Mesenchymal stem cell (in vitro differentiated cells and primary cell): ENCODE data around the gene DDX60.
"Not testable (repeated sequence)": the region's sequence is repeated elsewhere in the genome, so short reads cannot be mapped to it uniquely, and the experiment has no call there.

ENCODE experiments used
- DNase-seq: peaks from one replicate; pipeline ENCODE4 v3.0.0-alpha.2; 2013
- H2AFZ ChIP-seq: one replicate; pipeline ENCODE4 v1.6.1; 2013; ENCODE audit warnings: low read depth, mild to moderate bottlenecking, control low read depth, inconsistent platforms, low read length, moderate library complexity
- H2AK5ac ChIP-seq: 2 replicates; pipeline ENCODE4 v1.6.1; 2013; ENCODE audit warnings: low read length, moderate library complexity, mild to moderate bottlenecking, inconsistent platforms; ENCODE audit not compliant: severe bottlenecking
- H2BK120ac ChIP-seq: one replicate; pipeline ENCODE4 v1.6.1; 2013; ENCODE audit warnings: low read depth, mild to moderate bottlenecking, inconsistent platforms, low read length, moderate library complexity
- H2BK12ac ChIP-seq, 2 experiments: one replicate each; pipeline ENCODE4 v1.6.1; 2013; ENCODE audit warnings: inconsistent platforms in 2 of 2, low read length in 2 of 2, mild to moderate bottlenecking in 2 of 2, moderate library complexity in 2 of 2, control low read depth in 1 of 2
- H2BK15ac ChIP-seq: one replicate; pipeline ENCODE4 v1.6.1; 2013; ENCODE audit warnings: mild to moderate bottlenecking, low read depth, inconsistent platforms; ENCODE audit not compliant: poor library complexity, severe bottlenecking
- H2BK5ac ChIP-seq: 2 replicates; pipeline ENCODE4 v1.6.1; 2013; ENCODE audit warnings: low read depth, mild to moderate bottlenecking, low read length, control low read depth, inconsistent platforms; ENCODE audit not compliant: poor library complexity, severe bottlenecking
- H3K14ac ChIP-seq, 2 experiments: one replicate each; pipeline ENCODE4 v1.6.1; 2013; ENCODE audit warnings: inconsistent platforms in 2 of 2, low read length in 2 of 2, control low read depth in 1 of 2, mild to moderate bottlenecking in 1 of 2, moderate library complexity in 1 of 2
- H3K18ac ChIP-seq, 2 experiments: one replicate each; pipeline ENCODE4 v1.6.1; 2013; ENCODE audit warnings: inconsistent platforms in 2 of 2, low read length in 2 of 2, control low read depth in 1 of 2, low read depth in 1 of 2, mild to moderate bottlenecking in 1 of 2
- H3K23ac ChIP-seq, 2 experiments: one replicate each; pipeline ENCODE4 v1.6.1; 2013; ENCODE audit warnings: inconsistent platforms in 2 of 2, low read length in 2 of 2, mild to moderate bottlenecking in 2 of 2, moderate library complexity in 2 of 2, control low read depth in 1 of 2
- H3K27ac ChIP-seq: 2 replicates; pipeline ENCODE4 v1.5.1; 2013; ENCODE audit warnings: mild to moderate bottlenecking, moderate library complexity, low read length, control low read depth, inconsistent platforms; ENCODE audit not compliant: poor library complexity, severe bottlenecking
- H3K27me3 ChIP-seq, 2 experiments: 2 replicates each; pipeline versions ENCODE4 v1.6.1 to v1.7.0; 2013; ENCODE audit warnings: low read length in 2 of 2, mild to moderate bottlenecking in 2 of 2, moderate library complexity in 2 of 2, control low read depth in 1 of 2, inconsistent platforms in 1 of 2; ENCODE audit not compliant: control insufficient read depth in 1 of 2, insufficient read depth in 1 of 2
- H3K36me3 ChIP-seq, 2 experiments: 2 replicates each; pipeline versions ENCODE4 v1.6.1 to v1.7.0; 2013; ENCODE audit warnings: low read length in 2 of 2, control low read depth in 1 of 2, inconsistent platforms in 1 of 2, low read depth in 1 of 2, mild to moderate bottlenecking in 1 of 2; ENCODE audit not compliant: insufficient read depth in 2 of 2, control insufficient read depth in 1 of 2
- H3K4ac ChIP-seq, 2 experiments: one replicate each; pipeline ENCODE4 v1.6.1; 2013; ENCODE audit warnings: inconsistent platforms in 2 of 2, low read length in 2 of 2, mild to moderate bottlenecking in 2 of 2, moderate library complexity in 2 of 2, control low read depth in 1 of 2, low read depth in 1 of 2
- H3K4me1 ChIP-seq: 2 replicates; pipeline ENCODE4 v1.6.1; 2013; ENCODE audit warnings: low read depth, low read length, control low read depth; ENCODE audit not compliant: control insufficient read depth, insufficient read depth
- H3K4me2 ChIP-seq: 2 replicates; pipeline ENCODE4 v1.6.1; 2013; ENCODE audit warnings: low read length, mild to moderate bottlenecking, inconsistent platforms; ENCODE audit not compliant: poor library complexity, severe bottlenecking
- H3K4me3 ChIP-seq, 2 experiments: 2 replicates each; pipeline versions ENCODE4 v1.5.1 to v1.7.0; 2013; ENCODE audit warnings: low read length in 2 of 2, mild to moderate bottlenecking in 2 of 2, control low read depth in 1 of 2, low read depth in 1 of 2; ENCODE audit not compliant: insufficient read depth in 1 of 2
- H3K79me1 ChIP-seq: replicated peaks from 2 replicates; pipeline ENCODE4 v1.6.1; 2013; ENCODE audit warnings: mild to moderate bottlenecking, control low read depth, low read length, inconsistent platforms; ENCODE audit not compliant: poor library complexity, severe bottlenecking
- H3K9ac ChIP-seq: 2 replicates; pipeline ENCODE4 v1.7.0; 2013; ENCODE audit warnings: mild to moderate bottlenecking, low read length, moderate library complexity
- H3K9me3 ChIP-seq: 2 replicates; pipeline ENCODE4 v1.7.0; 2013; ENCODE audit warnings: mild to moderate bottlenecking, low read length; ENCODE audit not compliant: control insufficient read depth
- H4K8ac ChIP-seq: one replicate; pipeline ENCODE4 v1.6.1; 2013; ENCODE audit warnings: inconsistent platforms, mild to moderate bottlenecking, low read length, moderate library complexity
- H4K91ac ChIP-seq: one replicate; pipeline ENCODE4 v1.6.1; 2013; ENCODE audit warnings: mild to moderate bottlenecking, low read length, inconsistent platforms
- WGBS: methylation state at CpG from one replicate; pipeline ENCODE4 v1.1.7; 2013; ENCODE audit warnings: mixed read lengths; 5-methylcytosine and 5-hydroxymethylcytosine counted together

DDX60 gene

DNA sequence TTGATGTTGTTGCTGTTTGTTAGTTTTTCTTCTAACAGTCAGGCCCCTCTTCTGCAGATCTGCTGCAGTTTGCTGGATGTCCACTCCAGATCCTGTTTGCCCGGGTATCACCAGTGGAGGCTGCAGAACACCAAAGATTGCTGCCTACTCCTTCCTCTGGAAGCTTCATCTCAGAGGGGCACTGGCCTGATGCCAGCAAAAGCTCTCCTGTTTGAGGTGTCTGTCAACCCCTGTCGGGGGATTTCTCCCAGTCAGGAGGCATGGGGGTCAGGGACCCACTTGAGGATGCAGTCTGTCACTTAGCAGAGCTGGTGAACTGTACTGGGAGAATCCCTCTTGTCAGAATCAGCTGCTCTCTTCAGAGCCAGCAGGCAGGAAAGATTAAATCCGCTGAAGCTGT is 12.0 kb upstream of the DDX60 start:
- not testable (repeated sequence) for H2BK120ac ChIP-seq, H3K36me3 ChIP-seq, H3K4me1 ChIP-seq, H2BK5ac ChIP-seq, H2BK12ac ChIP-seq, DNase-seq, H3K79me1 ChIP-seq, H3K18ac ChIP-seq, H3K27me3 ChIP-seq, H3K4me2 ChIP-seq, H2AK5ac ChIP-seq, H3K27ac ChIP-seq, H3K23ac ChIP-seq, H3K4ac ChIP-seq, H3K14ac ChIP-seq, H2BK15ac ChIP-seq, H2AFZ ChIP-seq, H4K8ac ChIP-seq, H3K9ac ChIP-seq, H3K9me3 ChIP-seq, H3K4me3 ChIP-seq
- H4K91ac ChIP-seq, result peak overlapping the region; percentile 50
- 76% methylated on average over 3 of the region's 3 CpGs for WGBS

DNA sequence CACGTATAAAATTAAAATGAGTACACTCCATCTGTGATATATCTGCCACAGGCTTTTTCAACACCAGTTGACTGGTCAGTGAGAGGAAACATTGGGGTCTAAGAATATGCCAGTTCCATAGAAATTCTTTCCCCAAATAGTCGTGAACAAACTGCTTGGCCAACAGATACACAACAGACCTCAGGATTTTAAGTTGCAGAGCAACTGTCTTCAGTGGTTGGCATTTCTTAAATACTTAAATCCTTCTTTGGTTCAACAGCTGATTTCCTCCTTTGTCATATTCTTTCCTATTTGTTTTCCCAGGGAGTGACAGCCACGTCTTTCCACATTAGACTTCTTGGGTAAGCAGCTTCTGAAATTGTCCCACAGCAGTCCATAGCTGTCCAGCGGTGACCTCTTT is 7.0 kb upstream of the DDX60 start:
- H3K79me1 ChIP-seq, result no peaks in the 10 kb centered on the region
- H2BK120ac ChIP-seq, result no peak overlapping the region
- H3K4me1 ChIP-seq, result no peaks in the 10 kb centered on the region
- no peak overlapping the region for H3K23ac ChIP-seq
- H3K14ac ChIP-seq, result no peak overlapping the region
- H2BK15ac ChIP-seq, result no peak overlapping the region
- no peaks in the 10 kb centered on the region for H3K9me3 ChIP-seq
- H2BK12ac ChIP-seq, result no peak overlapping the region
- no peak overlapping the region for H3K27ac ChIP-seq
- no peak overlapping the region for H3K4me3 ChIP-seq
- no peak overlapping the region for H2AK5ac ChIP-seq
- no peak overlapping the region for H3K18ac ChIP-seq
- no peak overlapping the region for H3K4ac ChIP-seq
- H3K36me3 ChIP-seq, result peaks cover 0 to 18% of the 10 kb centered on the region in 2 experiments
- H4K91ac ChIP-seq, result no peak overlapping the region
- H2BK5ac ChIP-seq, result no peak overlapping the region
- H3K9ac ChIP-seq, result no peak overlapping the region
- no peak overlapping the region for H2AFZ ChIP-seq
- WGBS, result 96% methylated on average over 3 of the region's 4 CpGs
- no peak overlapping the region for H3K4me2 ChIP-seq
- no peak overlapping the region for H4K8ac ChIP-seq
- no peaks in the 10 kb centered on the region for H3K27me3 ChIP-seq
- no peak for DNase-seq

DNA sequence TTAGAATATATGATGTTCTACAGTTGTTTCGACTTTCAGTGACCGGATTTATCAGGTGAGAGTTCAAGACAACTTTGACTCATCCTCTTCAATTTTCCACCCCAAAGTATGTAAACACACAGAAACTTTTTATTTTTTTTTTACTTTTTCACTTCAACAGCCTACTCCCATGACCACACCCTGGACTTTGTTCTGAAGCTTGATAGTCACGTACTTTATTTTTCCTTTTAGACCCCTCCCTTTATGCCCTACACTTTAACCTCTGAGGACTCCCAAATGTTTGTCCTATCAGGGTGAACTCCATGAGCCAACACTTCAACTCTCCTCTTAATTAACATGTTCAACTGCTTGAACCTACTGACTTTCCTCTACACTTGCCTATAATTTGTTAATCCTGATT is 2.5 kb upstream of the DDX60 start:
- Histone ChIP-seq H3K23ac (no peak overlapping the region), H3K27me3 (no peaks in the 10 kb centered on the region), H4K91ac (no peak overlapping the region), H3K4me3 (no peak overlapping the region), H3K4me2 (no peak overlapping the region), H3K18ac (no peak overlapping the region), H3K27ac (no peak overlapping the region), H4K8ac (no peak overlapping the region), H3K4me1 (peaks cover 2% of the 10 kb centered on the region), H2AFZ (no peak overlapping the region), H2BK5ac (no peak overlapping the region), H3K14ac (no peak overlapping the region), H2AK5ac (no peak overlapping the region), H3K9me3 (no peaks in the 10 kb centered on the region), H3K36me3 (peaks cover 0 to 18% of the 10 kb centered on the region in 2 experiments), H2BK15ac (no peak overlapping the region), H3K79me1 (peaks cover 3% of the 10 kb centered on the region), H2BK120ac (no peak overlapping the region), H3K9ac (no peak overlapping the region), H2BK12ac (no peak overlapping the region), H3K4ac (no peak overlapping the region)
- 90% methylated on average over 3 of the region's 3 CpGs for WGBS
- DNase-seq, result no peak

DNA sequence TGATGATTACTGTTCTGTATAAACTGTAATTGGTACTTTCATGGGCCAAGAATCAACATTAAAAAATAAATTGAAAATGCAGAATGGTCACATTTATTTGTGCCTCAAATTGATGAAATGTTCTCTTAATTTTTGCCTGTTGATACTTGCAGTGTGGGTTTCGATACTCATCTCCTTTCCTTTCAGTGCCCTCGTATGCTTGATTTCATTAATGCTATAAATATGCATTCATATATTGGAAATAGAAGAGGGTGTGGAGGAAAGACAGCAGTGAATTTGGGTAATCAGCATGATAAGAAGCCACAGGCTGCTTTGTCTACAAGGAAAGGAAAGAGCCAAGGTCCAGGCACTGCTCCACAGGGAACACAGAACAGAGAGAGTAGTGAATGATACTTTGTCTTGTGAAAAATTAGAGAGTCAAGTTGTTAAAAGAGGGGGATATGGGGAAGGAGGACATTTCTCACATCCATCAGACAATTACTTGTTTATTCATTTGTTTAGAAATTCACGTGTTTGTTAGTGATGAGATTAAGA is 1.0 kb upstream of the DDX60 start:
- Histone ChIP-seq H2AFZ (no peak overlapping the region), H2BK120ac (no peak overlapping the region), H2BK12ac (no peak overlapping the region), H3K23ac (no peak overlapping the region), H2AK5ac (no peak overlapping the region), H3K27me3 (no peaks in the 10 kb centered on the region), H3K27ac (no peak overlapping the region), H4K8ac (no peak overlapping the region), H3K4me1 (peaks cover 2% of the 10 kb centered on the region), H3K4ac (no peak overlapping the region), H3K4me3 (peak overlapping the region in 1 of 2 experiments; percentile 95), H2BK15ac (no peak overlapping the region), H3K14ac (no peak overlapping the region), H3K9ac (peak overlapping the region; percentile 99), H4K91ac (no peak overlapping the region), H3K36me3 (peaks cover 0 to 16% of the 10 kb centered on the region in 2 experiments), H3K18ac (no peak overlapping the region), H3K79me1 (peaks cover 3% of the 10 kb centered on the region), H3K4me2 (no peak overlapping the region), H3K9me3 (no peaks in the 10 kb centered on the region), H2BK5ac (no peak overlapping the region)
- no peak for DNase-seq
- 100% methylated on average over 1 of the region's 3 CpGs for WGBS
